ENCODE data around the gene TRAPPC12.
A peak's percentile ranks its signal among the peaks of the same experiment; 100 is the strongest.

TRAPPC12 gene

DNA sequence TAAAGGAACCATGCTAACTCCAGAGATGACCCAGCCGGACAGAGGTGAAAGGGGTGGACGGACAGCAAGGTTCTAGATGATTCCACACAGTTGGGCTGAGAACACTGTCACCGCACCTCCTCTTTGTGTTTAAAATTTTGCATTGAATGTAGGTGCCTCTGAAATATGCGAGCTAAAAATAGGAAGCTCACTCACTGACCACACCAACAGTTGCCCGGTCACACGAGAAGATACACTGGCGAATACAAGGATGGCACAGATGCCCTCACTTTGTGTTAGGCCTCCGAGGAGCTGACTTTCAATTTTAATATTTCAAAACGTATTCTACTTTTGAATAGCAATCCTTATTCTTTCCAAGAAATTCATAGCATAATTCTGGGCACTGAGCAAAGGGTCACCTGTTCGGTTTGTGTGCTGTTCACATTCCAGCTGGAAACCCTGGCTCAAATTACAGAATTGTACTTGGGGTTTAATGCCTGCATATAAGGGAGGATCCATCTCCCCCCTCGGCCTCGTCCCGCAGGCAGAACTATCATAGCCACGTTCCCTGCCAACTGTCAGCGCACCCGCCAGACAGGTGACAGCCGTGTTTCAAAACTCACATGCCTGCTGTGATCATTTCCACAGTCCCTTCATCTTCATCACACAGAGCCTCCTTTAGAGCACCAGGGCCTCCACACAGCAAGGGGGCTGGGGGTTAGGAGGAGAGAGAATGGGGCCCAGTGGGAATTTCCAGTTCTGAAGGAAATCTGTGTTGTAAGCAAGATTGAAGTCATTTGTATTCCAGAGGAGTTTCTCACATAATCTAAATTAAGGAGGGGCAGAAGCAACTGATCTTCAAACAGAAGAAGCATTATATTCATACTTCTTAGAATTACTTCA, 91.6 kb downstream of the TRAPPC12 start:
- no peak for DNase-seq

DNA sequence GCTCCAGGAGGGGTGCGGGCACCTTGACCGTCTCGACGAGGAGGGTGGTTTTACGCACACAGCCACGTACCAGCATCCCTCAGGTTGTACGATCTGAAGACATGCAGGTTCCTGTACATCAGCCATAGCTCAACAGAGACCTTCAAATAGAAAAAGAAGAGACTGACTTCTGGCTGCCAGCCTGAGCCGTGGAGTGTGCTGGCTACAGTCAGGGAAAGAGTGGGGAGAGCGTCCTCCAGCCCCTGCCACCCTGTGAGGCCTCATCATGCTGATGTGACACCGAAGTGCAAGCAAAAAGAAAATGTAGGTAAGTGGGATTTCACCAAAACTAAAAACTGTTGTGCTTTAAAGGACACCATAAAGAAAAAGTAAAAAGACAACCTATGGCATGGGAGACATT, 92.8 kb downstream of the TRAPPC12 start:
- DNase-seq: no peak

DNA sequence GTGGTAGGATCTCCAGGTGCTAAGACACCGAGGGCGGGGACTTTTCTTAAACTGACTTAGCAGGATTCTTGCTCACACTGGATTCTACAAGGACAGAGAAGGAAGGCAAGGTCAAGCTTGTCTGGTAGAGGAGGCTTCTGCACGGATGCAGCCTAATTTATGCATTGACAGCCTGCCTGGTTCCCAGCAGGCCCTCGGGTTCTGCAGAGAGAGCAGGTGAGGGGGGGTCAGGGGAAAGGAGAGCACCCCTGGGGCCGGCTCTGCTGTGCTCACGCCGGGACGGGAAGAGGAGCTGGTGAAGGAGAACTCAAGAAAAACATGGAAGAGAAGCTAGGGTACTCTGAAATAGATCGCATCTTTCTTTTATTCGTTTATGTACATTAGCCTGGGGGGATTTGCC, 93.5 kb downstream of the TRAPPC12 start:
- DNase-seq: no peak

DNA sequence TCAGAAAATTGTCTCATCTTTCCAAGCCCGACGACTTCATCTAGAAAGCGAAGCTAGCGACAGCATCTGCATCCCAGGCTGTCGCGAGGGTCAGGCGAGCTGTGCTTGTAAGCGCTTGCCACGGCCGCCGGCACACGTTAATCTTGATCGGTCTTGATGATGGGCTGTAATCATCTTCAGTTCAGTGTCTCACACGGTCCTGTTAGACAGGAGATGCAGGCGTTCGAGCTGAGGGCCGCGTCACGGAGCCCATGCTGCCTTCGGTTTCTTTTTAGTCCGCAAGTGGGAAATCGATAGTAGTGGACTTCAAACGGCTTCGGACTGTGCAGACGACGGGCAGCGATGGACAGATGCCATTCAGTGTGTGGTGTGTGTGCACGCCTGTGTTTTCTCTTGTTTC, 96.3 kb downstream of the TRAPPC12 start:
- no peak for DNase-seq

DNA sequence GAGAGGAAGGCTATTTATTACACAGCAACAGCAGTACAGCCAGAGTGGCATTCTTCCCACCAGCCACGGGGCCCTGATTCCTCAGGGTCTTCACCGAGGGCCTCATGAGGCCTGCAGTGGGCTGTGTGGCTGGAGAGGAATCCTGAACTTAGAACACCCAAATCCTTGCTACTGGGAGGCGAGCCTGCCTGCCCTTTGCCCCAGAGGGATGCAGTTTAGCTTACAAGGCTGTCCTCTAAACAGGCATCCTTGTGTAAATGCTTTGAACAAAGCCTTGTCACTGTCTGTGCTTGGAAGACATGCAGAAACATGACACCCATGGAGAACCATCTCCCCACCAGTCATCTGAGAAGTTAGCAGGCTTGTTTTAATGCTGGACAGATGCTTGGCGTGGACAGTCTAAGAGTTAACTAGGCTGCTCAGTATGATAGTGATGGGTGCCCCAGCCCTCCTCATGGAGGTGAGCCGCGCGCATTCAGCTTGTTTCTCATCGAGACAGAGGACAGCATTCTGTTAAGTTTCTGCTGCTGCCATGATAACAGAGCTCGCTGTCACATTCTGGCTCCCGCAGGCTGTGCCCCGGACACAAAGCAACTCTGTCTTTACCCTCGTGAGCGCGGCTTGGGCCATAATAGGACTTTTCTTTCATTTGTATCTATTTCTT, 97.0 kb downstream of the TRAPPC12 start:
- DNase-seq: no peak

DNA sequence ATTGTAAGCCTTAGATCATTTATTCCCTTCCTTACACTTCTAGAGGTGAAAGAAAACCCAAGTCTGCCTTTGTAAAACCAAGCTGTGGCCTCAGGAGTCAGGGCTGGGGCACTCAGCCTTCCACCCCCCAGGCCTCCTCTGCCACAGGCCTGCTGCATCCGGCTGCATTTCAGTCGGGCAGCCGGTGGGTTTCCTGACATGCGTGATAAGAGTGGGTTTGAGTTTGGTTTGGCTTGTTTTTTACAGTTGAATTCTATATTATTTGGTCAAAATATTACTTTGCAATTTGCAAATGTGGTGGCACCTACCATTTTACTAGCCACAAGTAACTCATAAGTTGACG, 97.5 kb downstream of the TRAPPC12 start:
- DNase-seq: no peak

DNA sequence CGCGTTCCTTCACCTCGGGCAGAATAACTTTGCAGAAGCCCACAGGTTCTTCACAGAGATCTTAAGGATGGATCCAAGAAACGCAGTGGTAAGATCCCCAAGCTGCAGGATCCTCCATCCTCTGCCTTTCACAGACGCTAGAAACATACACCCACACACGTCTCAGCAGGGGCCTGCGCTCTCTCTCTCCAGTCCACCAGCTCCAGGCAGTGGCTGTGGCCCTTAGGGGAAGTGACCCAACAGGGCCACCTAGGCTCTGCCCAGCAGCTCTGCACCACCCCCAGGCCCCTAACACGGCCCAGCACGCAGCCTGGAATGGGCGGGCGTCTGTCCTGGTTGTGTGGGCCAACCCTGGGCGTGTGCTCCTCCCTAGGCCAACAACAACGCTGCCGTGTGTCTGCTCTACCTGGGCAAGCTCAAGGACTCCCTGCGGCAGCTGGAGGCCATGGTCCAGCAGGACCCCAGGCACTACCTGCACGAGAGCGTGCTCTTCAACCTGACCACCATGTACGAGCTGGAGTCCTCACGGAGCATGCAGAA, 99.4 kb downstream of the TRAPPC12 start:
- DNase-seq: no peak

DNA sequence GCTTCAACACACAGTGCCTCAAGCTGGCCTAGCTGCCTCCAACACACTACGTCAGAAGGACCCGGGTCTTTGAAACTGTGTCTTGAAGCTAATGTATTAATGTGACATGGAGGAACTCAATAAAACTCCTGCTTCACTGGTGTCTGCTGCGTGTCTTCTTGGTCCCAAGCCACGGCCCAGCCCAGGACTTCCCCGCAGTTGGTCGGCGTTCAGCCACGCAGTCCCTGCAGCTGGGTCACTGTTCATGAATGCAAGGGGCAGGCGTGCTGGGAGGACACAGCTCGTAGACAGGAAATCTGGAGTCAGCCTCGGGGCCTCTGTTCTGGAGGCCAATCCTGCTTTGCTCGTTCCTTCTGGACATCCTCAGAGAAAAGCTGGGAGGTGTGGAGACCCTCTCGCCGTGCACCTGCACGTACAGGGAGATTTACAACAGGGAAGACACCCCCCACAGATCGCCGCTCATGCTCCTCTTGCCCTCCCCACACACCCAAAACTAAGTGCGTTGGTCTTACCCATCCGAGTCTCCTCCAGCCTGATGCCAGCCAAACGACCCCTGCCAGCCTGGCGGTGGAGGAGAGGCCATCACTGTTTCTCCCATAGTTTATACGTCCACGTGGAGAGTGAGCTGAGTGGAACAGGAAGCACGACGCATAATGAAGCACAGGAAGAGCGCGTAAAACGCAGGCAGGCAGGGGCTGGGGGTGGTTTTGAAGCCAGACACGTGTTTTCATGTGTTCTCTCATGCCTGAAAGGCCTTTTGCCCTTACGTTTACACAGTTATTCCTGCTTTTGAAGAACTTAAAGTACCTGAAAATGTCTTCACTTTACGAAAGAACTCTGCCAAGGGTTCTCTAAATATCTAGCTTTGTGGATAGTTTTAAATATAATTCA, 100.2 kb downstream of the TRAPPC12 start:
- no peak for DNase-seq

DNA sequence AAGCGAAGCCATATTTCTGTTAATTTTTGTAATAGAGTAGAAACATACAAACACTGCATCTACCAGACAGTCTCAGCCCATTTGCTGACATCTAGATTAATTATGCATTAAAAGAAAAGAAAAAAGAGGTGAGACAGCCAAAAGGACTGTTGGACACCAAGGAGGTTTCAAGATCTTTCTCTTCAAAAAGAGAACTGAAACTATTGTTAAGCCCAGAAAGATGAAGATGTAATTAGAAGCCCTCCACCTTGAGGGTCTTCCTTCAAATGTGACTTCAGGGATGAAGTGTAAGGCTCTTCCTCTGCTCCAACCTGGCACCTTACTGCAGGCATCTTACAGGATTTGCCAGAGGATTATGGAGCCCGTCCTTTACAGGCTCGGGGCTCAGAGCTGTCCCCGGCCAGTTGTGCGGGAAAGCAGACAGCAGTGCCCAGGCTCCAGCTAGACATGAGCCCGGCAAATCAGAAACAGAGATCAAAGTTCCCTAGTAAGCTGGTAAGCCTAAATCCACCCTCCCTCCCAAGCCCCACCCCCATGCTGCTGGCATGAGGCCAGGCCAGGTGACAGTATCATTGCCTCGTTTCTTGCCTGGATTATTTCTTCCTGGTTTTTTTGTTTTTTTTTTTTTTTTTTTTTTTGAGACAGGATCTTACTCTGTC, 101.0 kb downstream of the TRAPPC12 start:
- DNase-seq: peak in 1 of 2 donors; percentile 22

DNA sequence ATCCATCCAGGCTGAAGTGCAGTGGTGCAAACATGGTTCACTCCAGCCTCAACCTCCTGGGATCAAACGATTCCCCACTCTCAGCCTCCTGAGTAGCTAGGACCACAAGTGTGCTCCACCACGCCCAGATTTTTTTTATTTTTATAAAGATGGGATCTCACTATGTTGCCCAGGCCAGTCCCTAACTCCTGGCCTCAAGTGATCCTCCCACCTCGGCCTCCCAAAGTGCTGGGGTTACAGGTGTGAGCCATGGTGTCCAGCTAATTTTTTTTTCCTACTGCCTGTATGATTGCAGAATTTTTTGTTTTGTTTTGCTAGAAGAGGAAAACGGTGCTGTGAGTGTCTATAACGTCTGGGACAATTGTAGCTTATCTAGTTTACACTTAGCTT, 101.5 kb downstream of the TRAPPC12 start:
- no peak for DNase-seq

DNA sequence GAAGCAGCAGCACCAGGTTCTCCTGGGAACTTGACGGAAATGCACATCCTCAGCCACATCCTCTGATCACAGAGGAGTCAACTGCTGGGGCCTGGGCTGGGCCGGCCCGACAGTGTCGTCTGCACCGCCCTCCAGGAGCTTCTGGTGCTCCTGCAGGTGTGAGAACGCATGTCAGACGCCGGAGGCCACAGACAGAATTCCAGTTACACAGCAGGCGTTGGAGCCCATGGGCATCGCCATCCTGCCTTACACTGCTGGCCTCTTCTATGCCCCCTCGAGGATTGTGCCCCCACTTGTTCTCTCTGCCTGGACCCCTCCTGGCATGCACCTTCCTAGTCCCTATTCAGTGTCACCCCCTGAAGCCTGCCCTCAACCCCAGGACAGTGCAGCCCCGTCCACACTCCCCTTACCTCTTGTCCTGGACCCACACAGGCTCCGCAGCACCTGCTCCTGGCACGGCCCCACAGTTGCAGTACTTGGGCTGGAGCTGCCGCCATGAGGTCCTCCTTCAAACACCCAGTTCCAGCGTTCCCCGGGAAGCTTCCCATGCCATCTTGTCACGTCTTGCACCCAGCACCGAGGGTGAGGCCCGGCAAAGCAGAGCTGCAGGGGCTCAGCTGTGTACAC, 102.4 kb downstream of the TRAPPC12 start:
- DNase-seq: no peak

DNA sequence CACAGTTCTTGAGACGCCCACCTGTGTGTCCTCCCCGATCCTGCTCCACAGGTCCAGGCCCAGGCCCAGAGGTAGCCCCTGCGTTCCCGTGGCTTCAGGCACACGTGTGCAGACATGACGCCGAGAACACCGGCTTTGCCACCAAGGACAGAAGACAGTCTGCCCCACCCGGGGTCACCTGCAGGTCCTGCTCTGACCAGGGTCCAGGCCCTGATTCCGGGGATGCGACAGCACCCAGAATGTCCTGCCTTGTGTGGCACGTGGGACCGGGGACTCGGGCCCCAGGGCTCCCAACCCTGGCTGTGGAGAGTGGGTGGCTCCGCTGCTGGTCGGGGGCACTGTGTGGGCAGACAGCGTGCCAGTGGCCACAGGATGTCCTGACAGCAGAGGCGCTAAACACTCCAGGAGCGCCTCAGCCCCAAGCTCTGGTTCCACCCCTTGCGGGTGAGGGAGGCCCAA, 102.9 kb downstream of the TRAPPC12 start:
- no peak for DNase-seq

DNA sequence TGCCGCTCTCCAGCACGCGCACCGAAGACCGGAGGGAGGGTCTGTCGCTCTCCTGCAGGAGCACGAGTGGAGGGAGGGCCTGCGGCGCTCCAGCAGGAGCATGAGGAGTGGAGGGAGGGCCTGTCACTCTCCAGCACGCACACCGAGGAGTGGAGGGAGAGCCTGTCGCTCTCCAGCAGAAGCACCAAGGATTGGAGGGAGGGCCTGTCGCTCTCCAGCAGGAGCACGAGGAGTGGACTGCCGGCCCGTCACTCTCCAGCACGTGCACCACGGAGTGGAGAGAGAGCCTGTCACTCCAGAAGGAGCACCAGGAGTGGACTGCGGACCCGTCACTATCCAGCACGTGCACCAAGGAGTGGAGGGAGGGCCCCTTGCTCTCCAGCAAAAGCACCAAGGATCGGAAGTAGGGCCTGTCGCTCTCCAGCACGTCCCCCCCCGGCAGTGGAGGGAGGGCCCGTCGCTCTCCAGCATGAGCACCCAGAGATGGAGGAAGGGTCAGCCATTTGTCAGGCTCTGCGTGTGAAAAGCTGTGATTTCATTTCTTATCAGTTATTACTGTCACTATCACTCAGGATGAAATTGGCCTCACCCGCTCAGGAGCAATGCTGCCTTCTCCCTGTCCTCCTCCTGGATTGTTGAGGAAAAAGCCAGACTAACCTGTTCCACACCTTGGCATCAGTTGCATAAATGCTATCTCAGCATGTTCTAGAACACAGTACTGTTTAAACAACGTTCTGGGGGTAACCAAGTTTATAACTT, 103.9 kb downstream of the TRAPPC12 start:
- DNase-seq: no peak

DNA sequence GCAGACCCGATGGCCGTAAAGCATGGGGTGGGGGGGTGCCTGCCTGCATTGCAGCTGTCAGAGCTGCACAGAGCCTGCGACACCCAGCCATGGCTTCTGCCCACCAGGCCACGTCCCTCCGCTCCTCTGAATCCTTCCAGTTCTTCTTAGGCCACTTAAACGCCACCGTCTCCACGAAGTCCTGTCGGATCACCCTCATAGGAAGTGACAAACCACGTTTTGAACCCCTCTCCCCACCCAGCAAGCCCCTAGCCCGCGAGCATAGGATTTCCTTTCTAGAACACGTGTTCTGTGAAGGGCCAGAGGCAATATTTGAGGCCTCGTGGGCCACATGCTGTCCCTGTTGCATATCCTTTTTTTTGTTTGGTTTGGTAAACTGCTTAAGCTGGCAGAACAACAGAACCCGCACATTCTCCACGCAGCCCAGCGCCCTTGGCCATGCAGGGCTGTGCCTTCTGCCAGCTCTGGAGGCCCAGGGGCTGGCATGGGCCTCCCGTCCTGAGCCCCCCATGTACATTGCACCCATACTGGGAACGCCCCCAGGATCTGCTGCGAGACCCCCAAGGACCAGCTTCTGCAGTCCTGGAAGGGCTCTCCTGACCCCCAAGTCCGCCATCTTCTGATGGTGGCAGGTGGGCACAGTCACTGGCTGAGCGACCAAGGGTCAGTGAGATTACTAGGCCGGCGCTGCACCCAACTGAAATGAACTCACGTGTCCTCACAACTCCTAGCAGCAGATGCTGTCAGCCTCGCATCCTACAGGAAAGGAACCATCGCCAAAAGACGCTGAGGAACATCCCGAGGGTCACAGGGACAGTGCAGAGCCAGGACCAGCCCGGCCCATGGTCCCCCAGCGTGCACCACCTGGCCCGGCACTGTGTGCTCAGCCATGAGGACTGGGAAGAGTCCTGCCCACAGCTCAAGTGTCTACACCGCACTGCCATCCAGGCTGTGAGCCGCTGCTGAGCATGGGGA, 104.8 kb downstream of the TRAPPC12 start:
- DNase-seq: no peak

DNA sequence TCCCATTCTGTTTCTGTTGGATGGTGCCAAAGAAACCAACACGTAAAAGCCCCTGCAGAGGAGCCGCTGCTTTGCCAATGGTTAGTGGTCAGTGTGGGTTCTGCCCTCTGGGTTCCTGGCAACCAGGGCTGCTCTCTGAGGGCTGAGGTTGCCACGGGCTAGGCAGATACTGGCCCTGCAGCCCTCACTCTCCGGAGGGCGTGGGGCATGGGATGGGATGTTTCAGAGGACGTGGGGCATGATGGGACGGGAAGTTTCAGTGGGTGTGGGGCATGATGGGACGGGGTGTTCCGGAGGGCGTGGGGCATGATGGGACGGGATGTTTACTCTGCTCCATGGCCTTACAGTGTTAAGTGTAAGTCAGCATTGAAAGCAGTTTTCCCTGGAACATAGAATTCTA, 105.7 kb downstream of the TRAPPC12 start:
- DNase-seq: no peak

DNA sequence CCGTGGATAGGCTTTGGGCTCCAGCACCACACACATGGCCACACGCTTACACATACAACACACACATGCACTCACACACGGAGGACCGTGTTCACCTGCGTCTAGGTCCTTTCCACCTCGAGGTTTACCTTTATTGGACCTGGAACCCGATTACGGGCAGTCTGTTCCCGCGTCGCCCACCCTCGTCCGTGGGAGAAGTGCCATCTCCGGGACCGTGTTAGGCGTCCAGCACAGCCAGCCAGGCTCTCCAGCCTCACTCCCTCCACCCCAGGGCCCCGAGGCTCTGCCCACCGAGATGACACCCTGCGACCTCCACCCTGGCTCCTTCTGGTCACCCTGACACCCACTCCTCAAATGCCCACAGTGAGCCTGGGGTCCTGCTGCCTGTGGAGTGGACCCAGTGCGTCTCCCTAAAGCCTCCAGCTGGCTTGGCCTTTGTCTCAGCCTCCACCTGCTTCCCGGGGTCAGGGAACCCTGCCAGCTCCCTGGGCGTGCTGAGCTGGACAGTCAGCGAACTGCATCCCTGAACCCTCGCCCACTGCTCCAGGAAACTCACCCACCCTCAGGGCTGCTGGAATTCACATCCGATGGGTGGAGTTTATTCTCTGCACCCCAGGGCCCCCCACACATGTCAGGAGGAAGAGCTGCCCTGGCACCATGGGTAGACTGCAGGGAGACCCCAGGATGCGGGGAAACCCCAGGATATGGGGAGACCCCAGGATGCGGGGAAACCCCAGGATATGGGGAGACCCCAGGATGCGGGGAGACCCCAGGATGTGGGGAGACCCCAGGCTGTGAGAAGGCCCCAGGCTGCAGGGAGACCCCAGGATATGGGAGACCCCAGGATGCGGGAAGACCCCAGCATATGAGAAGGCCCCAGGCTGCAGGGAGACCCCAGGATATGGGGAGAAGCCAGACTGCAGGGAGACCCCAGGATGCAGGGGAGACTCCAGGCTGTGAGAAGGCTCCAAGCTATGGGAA, 106.8 kb downstream of the TRAPPC12 start:
- no peak for DNase-seq

DNA sequence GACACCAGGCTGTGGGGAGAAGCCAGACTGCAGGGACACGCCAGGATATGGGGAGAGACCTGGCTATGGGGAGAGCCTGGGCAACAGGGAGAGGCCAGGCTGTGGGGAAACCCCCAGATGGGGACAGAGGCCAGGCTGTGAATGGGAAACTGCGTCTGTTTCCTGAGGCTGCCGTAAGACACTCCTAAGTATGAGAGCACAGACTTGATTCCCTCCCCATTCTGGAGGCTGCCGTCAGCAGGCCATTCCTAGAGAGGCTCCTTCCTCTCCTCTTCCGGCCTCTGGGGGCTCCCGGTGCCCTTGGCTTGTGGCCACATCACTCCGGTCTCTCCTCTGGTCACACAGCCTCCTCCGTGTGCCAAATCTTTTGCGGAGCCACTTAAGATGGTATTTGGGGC, 107.5 kb downstream of the TRAPPC12 start:
- DNase-seq: no peak

DNA sequence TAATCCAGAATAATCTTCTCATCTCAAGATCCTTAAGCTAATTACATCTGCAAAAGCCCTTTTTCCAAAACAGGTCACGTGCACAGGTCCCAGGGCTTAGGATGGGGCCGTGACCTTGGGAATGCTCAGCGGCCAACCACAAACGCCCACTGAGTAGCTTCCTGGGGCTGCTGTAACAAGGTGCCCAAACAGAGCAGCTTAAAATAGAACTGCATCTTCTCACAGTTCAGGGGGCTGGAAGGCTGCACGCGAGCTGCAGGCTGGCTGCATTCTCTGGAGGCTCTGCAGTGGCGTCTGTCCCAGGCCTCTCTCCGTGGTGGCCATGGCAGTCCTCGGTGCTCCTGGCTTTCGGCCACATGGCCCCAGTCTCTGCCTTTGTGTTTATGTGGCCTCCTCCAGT, 107.9 kb downstream of the TRAPPC12 start:
- no peak for DNase-seq

DNA sequence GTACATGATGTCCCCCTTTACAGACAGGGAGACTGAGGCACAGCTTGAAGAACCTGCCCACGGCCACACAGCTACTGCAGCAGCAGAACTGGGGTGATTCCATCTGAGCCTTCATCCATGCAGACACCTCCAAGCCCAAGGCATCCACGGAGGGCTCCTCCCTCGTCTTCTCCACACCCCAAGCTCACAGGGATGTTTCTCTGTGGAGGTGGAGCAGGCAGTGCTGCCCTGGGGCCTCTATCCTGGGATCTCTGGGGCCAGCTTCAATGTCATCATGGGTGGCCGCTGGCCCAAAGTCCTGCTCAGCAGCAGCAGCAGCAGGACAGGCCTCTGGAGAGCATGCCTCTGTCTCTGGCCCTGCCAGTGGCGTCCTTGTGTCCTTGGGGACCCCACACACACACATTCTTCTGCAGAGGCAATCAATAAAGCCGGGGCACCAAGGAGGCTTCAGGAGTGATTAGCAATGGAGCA, 108.6 kb downstream of the TRAPPC12 start:
- DNase-seq: no peak

All from stimulated activated CD4-positive, alpha-beta T cell treated with anti-CD3 and anti-CD28 coated beads, Interleukin-2, amount 100 ng/mL, for 24 hours (primary cell).